GM12864 (cell line): ENCODE results near the gene TMEM59L.

Experiments used
- DNase-seq: peaks from one replicate; pipeline ENCODE4 v3.0.0-alpha.2; 2011; ENCODE audit warnings: low read depth
- H3K4me3 ChIP-seq: 2 replicates; pipeline ENCODE4 v1.5.1; 2011; ENCODE audit warnings: mild to moderate bottlenecking, low read depth, low read length, control low read depth
- CTCF ChIP-seq: IDR thresholded peaks from 2 replicates; pipeline ENCODE4 v1.5.1; 2011; ENCODE audit warnings: low read depth, mild to moderate bottlenecking, moderate library complexity, low read length, control low read depth, inconsistent platforms; ENCODE audit errors: missing control alignments

The TMEM59L gene

GRCh38 chr19:18645035-18645511 is 32.4 kb downstream of the TMEM59L start:
- DNase-seq: no peak
- TF ChIP-seq CTCF: no peak
- H3K4me3 ChIP-seq: no peak overlapping the region

DNA sequence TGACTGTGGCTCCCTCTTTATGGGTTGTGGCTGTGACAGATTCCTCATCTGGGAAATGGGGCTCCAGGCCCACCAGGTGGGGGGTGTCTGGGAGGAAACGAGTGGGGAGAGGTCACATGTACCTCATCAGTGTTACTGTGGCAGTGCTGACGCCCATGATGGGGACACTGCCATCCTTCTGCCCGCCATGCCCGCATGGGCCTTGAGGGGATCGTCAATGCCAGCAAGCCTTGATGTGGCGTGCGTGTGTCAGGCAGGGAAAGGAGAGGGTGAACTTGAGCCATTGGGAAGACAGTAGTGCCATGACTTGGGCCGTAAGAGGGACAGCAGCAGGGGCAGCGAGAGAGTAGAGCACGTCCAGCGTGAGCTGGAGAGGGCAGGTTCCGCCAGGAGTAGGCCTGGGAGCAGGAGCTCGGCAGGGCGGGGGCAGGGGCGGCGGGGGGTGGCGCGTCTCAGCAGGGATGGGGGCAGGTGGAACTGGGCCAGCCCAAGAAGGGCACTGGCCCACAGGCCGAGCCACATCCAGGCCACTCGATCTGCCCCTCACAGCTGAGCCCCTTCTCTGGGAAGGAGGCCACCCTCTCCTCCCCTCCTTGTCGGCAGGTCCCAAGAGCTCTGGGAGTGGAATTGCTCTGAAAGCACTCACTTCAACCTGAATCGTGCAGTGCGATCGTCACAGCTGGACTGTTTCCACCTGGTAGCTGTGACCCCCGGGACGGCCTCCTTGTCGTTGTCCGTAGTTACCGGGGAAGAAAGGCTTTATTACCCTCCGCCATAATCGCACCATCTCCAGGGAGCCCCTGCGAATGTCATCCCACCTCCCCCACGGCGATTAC is 34.1 kb downstream of the TMEM59L start:
- H3K4me3 ChIP-seq: no peak overlapping the region
- no peak for TF ChIP-seq CTCF

DNA sequence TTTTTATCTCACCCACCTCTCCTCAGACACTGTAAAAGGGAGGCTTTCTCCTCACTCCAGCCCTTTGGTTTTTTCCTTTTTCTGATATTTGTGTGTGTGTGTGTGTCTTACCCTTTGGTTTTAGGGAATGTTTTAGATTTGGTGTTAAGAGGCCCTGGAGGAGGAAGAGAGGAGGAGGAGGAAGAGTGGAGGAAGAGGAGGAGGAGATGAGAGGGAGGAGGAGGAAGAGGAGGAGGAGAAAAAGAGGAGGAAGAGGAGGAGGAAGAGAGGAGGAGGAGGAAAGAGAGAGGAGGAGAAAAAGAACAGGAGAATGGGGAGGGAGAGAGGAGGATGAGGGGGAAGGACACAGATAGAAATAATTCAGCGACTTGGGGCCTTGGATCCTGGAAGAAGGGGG is 34.7 kb downstream of the TMEM59L start:
- DNase-seq: no peak
- no peak for TF ChIP-seq CTCF
- no peak overlapping the region for H3K4me3 ChIP-seq

More for the DNA sequence above, 34.1 kb downstream of the TMEM59L start:
- DNase-seq: no peak

- no peak for TF ChIP-seq CTCF
- DNase-seq: no peak
- H3K4me3 ChIP-seq: no peak overlapping the region
Observed at GRCh38 chr19:18647807-18648206, 35.1 kb downstream of the TMEM59L start.

DNA sequence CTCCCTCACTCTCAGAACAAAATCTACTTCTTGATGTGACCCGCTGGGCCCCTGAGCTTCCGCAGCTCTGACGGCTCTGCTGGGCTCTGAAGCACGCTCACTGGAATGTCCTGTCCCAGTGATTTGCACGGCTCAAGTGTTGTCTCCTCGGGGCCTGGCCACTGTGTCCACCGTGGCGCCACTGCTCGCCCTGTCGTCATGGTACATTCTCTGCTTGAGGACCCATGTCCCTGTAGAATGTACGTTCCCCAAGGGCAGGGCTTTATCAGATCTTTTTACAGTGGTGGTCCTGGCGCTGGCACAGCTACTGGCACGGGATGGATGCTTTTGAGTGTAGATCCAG is 36.3 kb downstream of the TMEM59L start:
- no peak overlapping the region for H3K4me3 ChIP-seq
- TF ChIP-seq CTCF: no peak
- DNase-seq: no peak

DNA sequence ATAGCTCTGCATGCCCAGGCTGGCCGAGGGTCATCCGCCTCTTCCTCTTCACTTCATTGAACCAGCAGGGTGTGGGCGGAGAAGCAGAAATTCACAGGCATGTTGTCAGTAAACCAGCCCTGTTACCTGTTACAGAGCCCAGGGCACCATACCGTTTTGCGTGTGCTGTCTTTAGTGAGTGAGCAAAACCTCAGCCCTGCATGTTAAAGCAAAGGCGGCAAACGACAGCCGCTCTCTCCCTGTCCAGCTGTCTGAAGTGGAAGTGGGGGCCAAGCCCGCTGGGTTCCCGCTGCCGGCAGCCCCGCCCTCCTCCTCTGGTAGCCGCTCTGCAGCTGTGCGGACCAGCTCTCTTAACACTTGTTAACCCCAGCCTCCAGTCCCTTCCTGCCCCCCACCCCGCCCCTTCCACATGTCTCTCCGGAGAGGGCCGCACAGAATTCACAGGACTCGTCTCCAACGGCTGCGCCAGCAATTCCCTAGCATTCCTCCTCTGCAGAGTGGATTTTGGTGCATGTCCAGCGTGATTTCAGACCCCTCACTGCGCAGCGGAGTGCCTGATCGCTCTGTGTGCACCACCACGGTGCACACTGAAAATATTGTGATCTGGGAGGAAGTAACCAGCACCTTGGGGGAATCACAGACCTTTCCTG is 36.8 kb downstream of the TMEM59L start:
- no peak for TF ChIP-seq CTCF
- H3K4me3 ChIP-seq: no peak overlapping the region
- DNase-seq: no peak
